SK-N-SH (cell line): ENCODE results near the gene GALC. TPM values are rescaled to one million over a fixed set of nuclear protein-coding genes. Genes with fewer than 3 reads are reported as not detected.

ENCODE experiments used
- CTCF ChIA-PET: fragments of 300-600, 350-600 bp; formaldehyde crosslinking; extraction: SDS; loops from one replicate; lab custom pipeline; 2021; lab: Yijun Ruan, JAX
- POLR2A ChIA-PET: fragments of 350-600 bp; sonication (Branson Sonifier 250); formaldehyde crosslinking; extraction: SDS; loops from one replicate; lab custom pipeline; 2020; ENCODE audit warnings: antibody characterized with exemption, inconsistent platforms; lab: Yijun Ruan, JAX
- DNase-seq: peaks from one replicate; pipeline ENCODE4 v3.0.0; 2012
- H2AFZ ChIP-seq: fragments of 200-600 bp; sonication (generic); 2 replicates; pipeline ENCODE4 v1.8.1; 2016; ENCODE audit warnings: antibody characterized with exemption, mild to moderate bottlenecking, low read depth
- H3F3A ChIP-seq: fragments of 200-600 bp; sonication (generic); replicated peaks from 2 replicates; pipeline ENCODE3; 2016; ENCODE audit warnings: antibody characterized with exemption, mild to moderate bottlenecking; ENCODE audit not compliant: insufficient read depth
- H3K27ac ChIP-seq, 2 experiments: fragments of 200-500 bp in 1 of 2; fragments of 200-600 bp in 1 of 2; sonication (Bioruptor generic) in 1 of 2; sonication (generic), shearing (Covaris generic) in 1 of 2; 2 replicates each; pipeline versions ENCODE4 v1.5.1 to v1.6.1; 2014 to 2016; ENCODE audit warnings: low read depth in 2 of 2, inconsistent platforms in 1 of 2, low read length in 1 of 2, mild to moderate bottlenecking in 1 of 2, mixed read lengths in 1 of 2
- H3K27me3 ChIP-seq: fragments of 200-600 bp; sonication (generic), shearing (Covaris generic); 2 replicates; pipeline ENCODE4 v1.6.1; 2016; ENCODE audit warnings: mixed run types; ENCODE audit not compliant: insufficient read depth
- H3K36me3 ChIP-seq, 2 experiments: fragments of 200-500 bp in 1 of 2; fragments of 200-600 bp in 1 of 2; sonication (Bioruptor generic) in 1 of 2; sonication (generic) in 1 of 2; replicated peaks in 1 of 2; 2 replicates each; pipeline versions ENCODE3 to v1.5.1; 2014 to 2016; ENCODE audit warnings: low read length in 1 of 2, mild to moderate bottlenecking in 1 of 2; ENCODE audit not compliant: insufficient read depth in 2 of 2, control insufficient read depth in 1 of 2
- H3K4me1 ChIP-seq, 2 experiments: fragments of 200-500 bp in 1 of 2; fragments of 200-600 bp in 1 of 2; sonication (Bioruptor generic) in 1 of 2; sonication (generic), shearing (Covaris generic) in 1 of 2; 2 replicates each; pipeline versions ENCODE4 v1.5.1 to v1.6.1; 2014 to 2016; ENCODE audit warnings: low read depth in 1 of 2, low read length in 1 of 2, mixed run types in 1 of 2; ENCODE audit not compliant: insufficient read depth in 2 of 2, control insufficient read depth in 1 of 2
- H3K4me2 ChIP-seq: fragments of 200-600 bp; sonication (generic), shearing (Covaris generic); 2 replicates; pipeline ENCODE4 v1.6.1; 2017; ENCODE audit warnings: mixed run types
- H3K4me3 ChIP-seq, 2 experiments: fragments of 200-500 bp in 1 of 2; fragments of 200-600 bp in 1 of 2; sonication (Bioruptor generic) in 1 of 2; sonication (generic), shearing (Covaris generic) in 1 of 2; 2 replicates each; pipeline versions ENCODE4 v1.5.1 to v1.8.1; 2014 to 2016; ENCODE audit warnings: low read depth in 2 of 2, inconsistent platforms in 1 of 2, low read length in 1 of 2, mild to moderate bottlenecking in 1 of 2, mixed read lengths in 1 of 2, moderate library complexity in 1 of 2
- H3K79me2 ChIP-seq: fragments of 200-600 bp; sonication (generic); 2 replicates; pipeline ENCODE4 v1.8.1; 2017; ENCODE audit warnings: mild to moderate bottlenecking; ENCODE audit not compliant: insufficient read depth
- H3K9ac ChIP-seq: fragments of 200-600 bp; sonication (generic); 2 replicates; pipeline ENCODE4 v1.6.1; 2017; ENCODE audit warnings: mixed run types
- H3K9me2 ChIP-seq: fragments of 200-600 bp; sonication (generic); 2 replicates; pipeline ENCODE4 v1.6.1; 2017; ENCODE audit warnings: mixed run types
- H3K9me3 ChIP-seq: fragments of 200-600 bp; sonication (generic); 2 replicates; pipeline ENCODE4 v1.6.1; 2017; ENCODE audit warnings: mixed run types, mild to moderate bottlenecking, moderate library complexity
- H4K20me1 ChIP-seq: fragments of 200-600 bp; sonication (generic); 2 replicates; pipeline ENCODE4 v1.6.1; 2017; ENCODE audit warnings: mild to moderate bottlenecking, mixed run types; ENCODE audit not compliant: insufficient read depth
- EP300 ChIP-seq, 2 experiments: IDR thresholded peaks; 2 replicates each; pipeline versions ENCODE4 v1.4.0 to v1.6.1; 2012; ENCODE audit warnings: borderline replicate concordance in 1 of 2, low read depth in 1 of 2, low read length in 1 of 2
- FOXM1 ChIP-seq: IDR thresholded peaks from 2 replicates; pipeline ENCODE4 v1.4.0; 2012; ENCODE audit warnings: low read depth, mild to moderate bottlenecking
- GATA2 ChIP-seq: sonication (generic); formaldehyde crosslinking; IDR thresholded peaks from 2 replicates; pipeline ENCODE4 v1.5.0; 2020; ENCODE audit warnings: mild to moderate bottlenecking, missing genetic modification reagents
- IRF3 ChIP-seq: fragments of 150-350 bp; IDR thresholded peaks from 2 replicates; pipeline ENCODE4 v1.6.1; 2016; ENCODE audit warnings: mild to moderate bottlenecking, low read depth, low read length
- MEF2A ChIP-seq: IDR thresholded peaks from 2 replicates; pipeline ENCODE4 v1.4.0; 2012; ENCODE audit warnings: low read depth, borderline replicate concordance
- MXI1 ChIP-seq: IDR thresholded peaks from 2 replicates; pipeline ENCODE4 v1.6.1; 2012; ENCODE audit warnings: mild to moderate bottlenecking, low read depth, low read length, improper control_type of control experiment
- NFIC ChIP-seq: IDR thresholded peaks from 2 replicates; pipeline ENCODE4 v1.4.0; 2012; ENCODE audit warnings: borderline replicate concordance
- PBX3 ChIP-seq: IDR thresholded peaks from 2 replicates; pipeline ENCODE4; 2012
- POLR2AphosphoS5 ChIP-seq: IDR thresholded peaks from 2 replicates; pipeline ENCODE4 v1.6.1; 2012; ENCODE audit warnings: low read depth, low read length
- RCOR1 ChIP-seq: fragments of 150-350 bp; IDR thresholded peaks from 2 replicates; pipeline ENCODE4 v1.6.1; 2017; ENCODE audit warnings: antibody characterized with exemption, low read length
- REST ChIP-seq: IDR thresholded peaks from 2 replicates; pipeline ENCODE4 v1.6.1; 2012; ENCODE audit warnings: mild to moderate bottlenecking, low read depth, low read length, moderate library complexity
- RFX5 ChIP-seq: IDR thresholded peaks from 2 replicates; pipeline ENCODE4 v1.6.1; 2012; ENCODE audit warnings: mild to moderate bottlenecking, improper control_type of control experiment, low read length
- RXRA ChIP-seq: IDR thresholded peaks from 2 replicates; pipeline ENCODE4 v1.4.0; 2012; ENCODE audit warnings: low read depth, mild to moderate bottlenecking, borderline replicate concordance
- SMC3 ChIP-seq: IDR thresholded peaks from 2 replicates; pipeline ENCODE4 v1.6.1; 2012; ENCODE audit warnings: low read depth, low read length, improper control_type of control experiment
- TAF1 ChIP-seq: IDR thresholded peaks from 2 replicates; pipeline ENCODE4 v1.6.1; 2012; ENCODE audit warnings: low read depth, mild to moderate bottlenecking, low read length, moderate library complexity, borderline replicate concordance
- TCF12 ChIP-seq: IDR thresholded peaks from 2 replicates; pipeline ENCODE4 v1.4.0; 2012
- TEAD4 ChIP-seq: IDR thresholded peaks from 2 replicates; pipeline ENCODE4 v1.4.0; 2012; ENCODE audit warnings: mild to moderate bottlenecking, borderline replicate concordance; ENCODE audit not compliant: insufficient read depth
- WGBS: methylation state at CpG from one replicate; pipeline ENCODE4 v1.1.6; 2017; ENCODE audit warnings: low lambda C conversion rate; 5-methylcytosine and 5-hydroxymethylcytosine counted together
- polyA plus RNA-seq, 3 experiments: library from polyadenylated mRNA; depleted of rRNA; stranded (reverse); fragments of >200 nt; gene quantifications; 2 replicates each; pipeline ENCODE4 v1.2.3, GENCODE V29; 2012

Gene GALC
- polyA plus RNA-seq, 1 of the 3 experiments (the other 2 are of a cell fraction) = 9.7 TPM

GRCh38 chr14:87908550-87908949 lies 84.4 kb downstream of the GALC start:
- Histone ChIP-seq H3K4me1 (no peaks in the 10 kb centered on the region), H3K27ac (no peak overlapping the region), H3K9ac (no peak overlapping the region), H3K4me2 (no peak overlapping the region), H3K79me2 (no peaks in the 10 kb centered on the region), H3K27me3 (no peaks in the 10 kb centered on the region), H3K9me2 (no peaks in the 10 kb centered on the region), H3K4me3 (no peak overlapping the region), H3F3A (no peaks in the 10 kb centered on the region), H3K9me3 (no peaks in the 10 kb centered on the region), H4K20me1 (no peaks in the 10 kb centered on the region), H2AFZ (no peak overlapping the region), H3K36me3 (no peaks in the 10 kb centered on the region)
- CTCF ChIA-PET = interaction anchor here (1.9 kb wide), 1 partner anchor 11 kb away, joined by 5 read pairs; no protein-coding TSS in a partner anchor
- TF ChIP-seq MEF2A (no peak), PBX3 (no peak), RFX5 (no peak), FOXM1 (no peak), EP300 (IDR thresholded peaks at IDR 0.05; ENCODE audit: borderline replicate concordance in 1 of 2, low read depth in 1 of 2, low read length in 1 of 2) (no peak), NFIC (no peak), RXRA (no peak), TAF1 (no peak), TEAD4 (no peak), TCF12 (no peak), RCOR1 (no peak)
- no peak for DNase-seq
- POLR2A ChIA-PET = no interaction called here
- 2% methylated on average over 5 of the region's 5 CpGs for WGBS

GRCh38 chr14:87901652-87902051 lies 91.3 kb downstream of the GALC start:
- H3K4me3 ChIP-seq = no peak overlapping the region
- POLR2A ChIA-PET = no interaction called here
- H3K27ac ChIP-seq = no peak overlapping the region
- no peaks in the 10 kb centered on the region for H3K9me3 ChIP-seq
- H3K9me2 ChIP-seq = no peaks in the 10 kb centered on the region
- no peaks in the 10 kb centered on the region for H3K27me3 ChIP-seq
- H3F3A ChIP-seq = no peaks in the 10 kb centered on the region
- no peaks in the 10 kb centered on the region for H3K4me1 ChIP-seq
- no peak for TF ChIP-seq PBX3
- TF ChIP-seq EP300 (IDR thresholded peaks at IDR 0.05; ENCODE audit: borderline replicate concordance in 1 of 2, low read depth in 1 of 2, low read length in 1 of 2) = no peak
- no peak for TF ChIP-seq SMC3
- TF ChIP-seq GATA2 (CRISPR knock-in tag) = no peak
- no peak for TF ChIP-seq POLR2AphosphoS5
- no peak for TF ChIP-seq REST
- no peak for TF ChIP-seq MXI1
- TF ChIP-seq RFX5 = no peak
- TF ChIP-seq NFIC = no peak
- no peak for TF ChIP-seq TCF12
- TF ChIP-seq MEF2A = no peak
- TF ChIP-seq IRF3 = no peak
- TF ChIP-seq, all 33 proteins: peak for 0
- DNase-seq = no peak
- no peaks in the 10 kb centered on the region for H3K79me2 ChIP-seq
- CTCF ChIA-PET = interaction anchor here (0.8 to 2.5 kb wide), 2 partner anchors 43 to 97 kb away, joined by 3 to 14 read pairs; no protein-coding TSS in a partner anchor
- H4K20me1 ChIP-seq = no peaks in the 10 kb centered on the region
- H3K36me3 ChIP-seq = no peaks in the 10 kb centered on the region
- H3K9ac ChIP-seq = no peak overlapping the region
- H2AFZ ChIP-seq = no peak overlapping the region
- H3K4me2 ChIP-seq = no peak overlapping the region
